CD4-positive, alpha-beta T cell treated with Interleukin-17A for 4 hours (primary cell): ENCODE data around the gene TRPM3.

Source experiments
- DNase-seq: peaks from one replicate; pipeline ENCODE4 v3.0.0-alpha.2; 2020; ENCODE audit warnings: mixed read lengths

The TRPM3 gene

DNA sequence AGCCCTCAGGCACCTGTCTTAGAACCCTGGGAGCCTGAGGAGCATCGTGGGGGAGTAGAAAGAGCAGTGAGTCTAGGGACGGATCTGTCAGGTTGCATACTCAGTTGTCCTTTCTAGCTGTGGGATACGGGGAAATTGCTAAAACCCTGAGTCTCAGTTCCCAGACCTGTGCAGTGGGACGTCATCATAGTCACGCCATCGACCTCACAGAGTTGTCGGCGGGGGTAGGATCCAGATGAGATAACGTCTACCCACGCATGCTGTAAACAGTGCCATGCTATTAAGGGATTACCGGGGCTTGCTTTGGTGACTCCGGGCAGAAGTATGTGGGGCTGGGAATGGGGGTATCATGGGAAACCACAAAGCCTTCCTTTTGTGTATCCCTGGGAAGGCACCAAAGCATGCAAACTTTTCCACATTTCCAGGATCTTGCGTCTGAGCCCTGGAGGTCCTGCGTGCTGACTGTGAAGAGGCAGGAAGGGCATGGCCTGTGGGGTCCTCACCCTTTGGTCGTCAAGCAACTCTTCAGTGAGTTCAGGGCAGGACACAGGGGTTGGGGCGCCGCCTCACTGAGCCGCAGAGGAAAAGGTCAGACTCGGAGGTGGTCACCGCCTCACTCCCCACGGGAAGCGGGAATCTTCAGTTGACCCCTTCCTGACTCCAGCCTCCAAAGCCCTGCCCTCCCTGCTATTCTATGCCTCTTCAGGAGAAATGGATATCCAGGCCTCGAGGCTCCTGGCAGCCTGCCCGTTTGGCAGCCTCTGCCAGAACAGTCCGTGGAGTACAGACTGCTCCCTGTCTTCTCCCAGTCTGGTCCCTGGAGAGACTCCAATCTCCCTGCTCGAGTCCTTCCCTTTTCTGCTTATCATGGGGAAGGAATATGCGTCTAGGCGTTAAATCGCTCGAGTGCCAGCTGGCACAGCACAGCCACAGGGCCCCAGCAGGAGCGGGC lies 520.1 kb downstream of the TRPM3 start:
- no peak for DNase-seq

DNA sequence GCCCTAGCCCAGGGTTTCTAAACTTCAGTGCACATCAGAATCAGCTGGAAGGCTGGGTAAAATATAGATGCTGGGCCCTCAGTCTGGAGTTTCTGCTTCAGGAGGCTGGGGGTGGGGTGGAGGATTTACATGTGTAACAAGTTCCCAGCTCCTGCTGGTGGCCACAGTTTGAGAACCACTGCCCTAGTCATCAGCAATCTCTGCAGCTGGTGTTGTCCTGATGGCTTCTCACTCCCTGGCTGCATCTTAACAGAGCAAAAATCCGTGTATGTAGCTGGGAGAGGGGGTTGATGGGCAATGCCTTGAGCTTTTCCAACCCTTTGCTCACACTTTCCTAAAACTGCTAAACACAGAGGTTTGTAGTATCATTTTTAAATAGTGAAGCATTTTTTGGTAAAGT lies 520.9 kb downstream of the TRPM3 start:
- DNase-seq = no peak

DNA sequence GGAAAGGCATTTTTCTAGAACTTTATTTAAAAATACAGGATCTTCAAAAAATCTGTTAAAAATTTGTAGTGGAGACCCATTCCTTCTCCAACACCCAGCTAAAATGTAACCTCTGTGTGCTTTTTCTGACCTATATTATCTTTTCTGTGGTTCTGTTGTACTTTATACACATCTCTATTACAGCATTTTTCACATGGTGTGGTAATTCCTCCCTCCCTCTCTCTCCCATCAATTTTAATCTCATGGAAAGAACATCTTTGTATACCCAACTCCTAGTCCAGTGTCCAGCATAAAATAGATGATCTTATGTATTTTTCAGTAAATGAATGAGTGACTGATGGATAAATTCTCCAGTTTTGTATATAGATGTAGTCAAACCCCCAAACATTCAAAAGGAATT lies 523.5 kb downstream of the TRPM3 start:
- DNase-seq = no peak

DNA sequence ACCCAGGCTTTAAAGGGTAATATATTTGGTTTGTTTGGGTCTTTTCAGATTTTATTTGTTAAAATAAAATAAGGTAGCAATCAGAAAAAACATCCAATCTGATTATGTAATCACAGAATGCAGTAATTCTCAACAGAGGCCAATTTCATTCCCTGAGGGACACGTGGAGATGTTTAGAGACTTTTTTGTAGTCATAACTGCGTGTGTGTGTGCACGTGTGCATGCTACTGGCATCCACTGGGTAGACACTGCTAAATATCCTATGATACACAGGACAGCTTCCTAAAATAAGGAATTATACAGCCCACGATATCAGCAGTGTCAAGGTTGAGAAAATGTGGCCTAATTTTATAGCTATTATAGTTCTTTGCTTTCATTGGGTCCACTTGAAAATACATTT lies 526.2 kb downstream of the TRPM3 start:
- DNase-seq = no peak

DNA sequence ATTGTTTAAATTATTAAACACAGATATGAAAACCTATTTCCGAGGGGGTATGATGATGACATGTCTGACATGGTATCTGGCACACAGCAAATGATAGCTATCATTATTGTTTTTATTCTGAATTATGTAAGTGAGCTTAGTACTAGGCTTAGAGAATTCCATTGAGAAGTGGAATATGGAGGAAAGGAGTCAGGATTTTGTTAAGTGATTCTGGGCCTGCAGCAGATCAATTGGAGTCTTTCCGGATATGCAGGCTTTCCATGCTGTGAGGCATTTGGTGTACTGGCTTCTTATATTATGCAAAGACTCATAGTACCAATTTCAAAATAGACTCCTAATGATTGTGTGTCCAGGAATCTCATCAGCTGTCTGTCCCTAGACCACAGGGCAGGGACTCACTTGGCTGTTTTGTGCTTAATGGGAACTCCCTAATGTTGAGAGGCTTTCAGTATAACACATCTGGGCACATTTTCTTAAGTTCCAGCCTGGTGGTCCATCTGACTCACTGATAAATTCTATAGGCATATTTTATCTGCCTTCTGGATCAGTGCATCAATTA lies 527.0 kb downstream of the TRPM3 start:
- no peak for DNase-seq

- no peak for DNase-seq
Measured at GRCh38 chr9:70593241-70593640, 528.2 kb downstream of the TRPM3 start.

DNA sequence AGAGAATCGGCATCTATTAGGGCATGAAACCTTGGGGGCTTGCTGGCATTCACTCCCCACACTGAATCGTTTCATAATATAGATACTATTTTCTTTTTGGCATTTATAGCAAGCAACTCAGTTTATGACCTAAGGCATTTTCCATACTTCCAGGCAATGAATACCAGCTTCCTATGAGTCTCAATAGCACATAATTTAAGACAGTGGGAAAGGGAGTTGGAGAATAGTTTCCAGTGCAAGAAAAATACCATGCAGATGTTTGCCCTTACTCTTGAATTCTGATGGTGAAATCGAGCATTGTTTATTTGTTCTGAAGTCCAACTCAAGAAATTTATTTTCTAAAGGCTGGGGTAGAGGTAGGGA lies 531.1 kb downstream of the TRPM3 start:
- DNase-seq = no peak

- DNase-seq = no peak
Measured at GRCh38 chr9:70589571-70590314, 531.7 kb downstream of the TRPM3 start.

- DNase-seq = no peak
Measured at GRCh38 chr9:70588999-70589398, 532.4 kb downstream of the TRPM3 start.

DNA sequence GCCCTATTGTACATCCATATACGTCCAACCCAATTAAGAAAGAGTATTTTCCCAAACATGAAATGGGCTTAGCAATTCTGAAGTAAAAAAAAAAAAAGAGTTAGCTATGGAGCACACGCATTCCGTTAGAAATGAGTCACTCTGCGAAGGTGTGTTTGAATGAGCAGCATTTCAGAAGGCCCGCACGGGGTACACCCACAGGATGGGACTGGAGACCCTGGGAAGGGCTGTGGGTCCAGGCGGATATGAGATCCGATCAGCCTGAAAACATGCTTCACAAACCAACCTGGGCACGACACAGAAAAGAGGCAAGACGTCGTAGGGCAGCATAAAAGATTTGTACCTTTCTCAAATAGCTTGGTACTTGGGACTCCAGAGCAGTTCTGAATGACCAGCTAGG lies 533.0 kb downstream of the TRPM3 start:
- DNase-seq = no peak

DNA sequence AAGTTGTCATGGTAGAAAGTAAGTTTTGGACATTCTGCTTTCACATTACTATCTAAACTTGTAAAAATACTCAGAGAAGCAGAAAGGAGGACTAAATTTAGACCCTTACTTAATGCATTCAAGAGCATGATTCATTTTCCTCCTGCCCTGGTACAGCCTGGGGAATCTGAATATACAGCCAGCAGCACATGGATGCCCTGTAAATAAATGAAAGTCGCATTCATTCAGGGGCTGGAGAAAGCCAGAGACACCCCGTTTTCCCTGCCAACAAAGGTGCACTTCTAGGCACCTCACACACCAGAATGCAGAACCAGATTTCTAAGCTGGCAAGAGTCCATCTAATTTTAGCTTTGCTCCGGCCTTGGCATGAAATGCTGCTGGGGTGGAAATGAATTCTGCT lies 534.2 kb downstream of the TRPM3 start:
- no peak for DNase-seq

GRCh38 chr9:70586476-70586875 lies 534.9 kb downstream of the TRPM3 start:
- no peak for DNase-seq

- no peak for DNase-seq
Measured at GRCh38 chr9:70581955-70582350, 539.5 kb downstream of the TRPM3 start.

GRCh38 chr9:70581214-70581954 lies 540.0 kb downstream of the TRPM3 start:
- DNase-seq = no peak

DNA sequence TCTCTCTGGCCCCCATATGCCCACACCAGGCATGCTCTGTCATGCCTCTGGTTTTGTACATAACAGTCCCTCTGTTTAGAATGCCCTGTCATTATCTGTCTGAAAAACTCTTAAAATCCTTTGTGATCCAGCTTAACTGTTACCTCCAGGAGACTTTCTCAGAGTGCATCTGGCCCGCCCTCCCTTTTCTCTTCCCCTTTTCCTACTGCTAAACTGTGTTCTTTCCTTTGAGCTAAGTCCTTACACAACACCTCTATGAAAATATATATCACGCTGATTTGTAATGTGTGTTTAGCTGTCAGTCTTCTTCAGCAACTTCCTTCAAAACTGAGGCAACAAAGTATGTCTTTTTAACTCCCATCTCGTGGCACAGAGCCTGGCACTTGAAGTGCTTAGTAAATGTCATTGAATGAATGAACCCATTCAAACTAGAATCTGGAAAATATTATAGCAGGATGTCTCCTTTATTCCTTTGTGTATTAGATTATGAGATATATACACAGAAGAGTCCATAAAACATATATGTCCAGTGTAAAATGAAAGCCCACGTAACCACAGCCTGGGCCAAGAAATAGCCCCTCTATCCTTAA lies 540.7 kb downstream of the TRPM3 start:
- no peak for DNase-seq

GRCh38 chr9:70579686-70580085 lies 541.7 kb downstream of the TRPM3 start:
- DNase-seq = no peak

DNA sequence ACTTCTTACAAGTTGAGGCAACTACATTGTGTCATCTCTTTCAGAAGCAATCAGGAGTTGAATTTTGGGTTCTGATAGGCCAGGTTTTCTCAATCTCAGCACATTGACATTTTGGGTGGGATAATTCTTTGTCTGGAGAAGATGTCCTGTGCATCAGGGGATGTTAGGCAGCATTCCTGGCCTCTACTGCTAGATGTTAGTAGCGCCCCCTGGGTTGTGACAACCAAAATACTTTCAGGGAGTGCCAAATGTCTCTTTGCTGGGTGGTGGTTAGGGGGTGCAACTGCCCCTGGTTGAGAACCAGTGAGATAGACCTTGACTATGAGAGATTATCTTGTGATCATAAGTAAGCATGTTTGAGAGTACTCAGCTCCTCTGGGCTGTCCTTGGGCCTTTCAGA lies 542.7 kb downstream of the TRPM3 start:
- peak; percentile 41 for DNase-seq

DNA sequence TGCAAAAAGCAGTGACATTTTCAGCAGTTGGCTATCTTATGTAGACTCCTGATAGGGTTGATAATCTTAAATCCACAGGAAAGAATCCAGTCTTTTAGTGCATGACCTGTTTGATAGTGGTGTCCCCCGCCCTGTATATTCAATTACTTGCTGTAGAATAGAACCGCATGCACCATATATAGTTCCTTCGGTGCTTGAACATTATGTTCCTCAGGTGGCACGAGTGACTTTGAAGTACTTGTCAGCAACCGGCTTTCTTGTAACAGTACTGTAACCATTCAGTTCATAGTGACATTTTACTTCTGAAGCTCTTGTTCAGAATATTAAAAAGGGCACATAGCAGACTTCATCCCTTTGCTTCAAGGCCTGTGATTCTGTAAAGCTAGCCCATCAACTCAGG lies 543.8 kb downstream of the TRPM3 start:
- DNase-seq = no peak

DNA sequence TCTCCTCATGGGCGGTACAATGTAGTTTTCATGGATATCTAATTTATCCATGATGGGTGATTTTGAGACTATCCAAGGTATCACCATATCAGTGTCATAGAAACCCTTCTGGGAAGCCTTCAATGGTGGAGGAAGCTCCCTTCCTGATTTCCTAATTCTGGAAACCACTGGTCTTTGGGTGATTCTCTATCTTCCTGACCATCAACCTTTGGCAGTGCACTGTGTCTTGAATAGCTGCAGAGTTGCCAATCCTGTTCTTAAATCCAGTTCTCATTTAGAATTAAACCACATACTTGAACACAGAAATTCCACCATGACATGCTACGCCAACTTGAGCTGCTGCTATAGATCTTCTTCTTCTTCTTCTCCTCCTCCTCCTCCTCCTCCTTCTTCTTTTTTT lies 545.3 kb downstream of the TRPM3 start:
- no peak for DNase-seq

- no peak for DNase-seq
Measured at GRCh38 chr9:70574151-70574837, 547.1 kb downstream of the TRPM3 start.

GRCh38 chr9:70573308-70573707 lies 548.1 kb downstream of the TRPM3 start:
- no peak for DNase-seq

- no peak for DNase-seq
Measured at GRCh38 chr9:70571258-70571657, 550.2 kb downstream of the TRPM3 start.
